ENCODE measurements around the gene OR6F1.
A peak's percentile ranks its signal among the peaks of the same experiment; 100 is the strongest.
"Not testable (repeated sequence)": the region's sequence is repeated elsewhere in the genome, so short reads cannot be mapped to it uniquely, and the experiment has no call there.

Gene OR6F1

DNA sequence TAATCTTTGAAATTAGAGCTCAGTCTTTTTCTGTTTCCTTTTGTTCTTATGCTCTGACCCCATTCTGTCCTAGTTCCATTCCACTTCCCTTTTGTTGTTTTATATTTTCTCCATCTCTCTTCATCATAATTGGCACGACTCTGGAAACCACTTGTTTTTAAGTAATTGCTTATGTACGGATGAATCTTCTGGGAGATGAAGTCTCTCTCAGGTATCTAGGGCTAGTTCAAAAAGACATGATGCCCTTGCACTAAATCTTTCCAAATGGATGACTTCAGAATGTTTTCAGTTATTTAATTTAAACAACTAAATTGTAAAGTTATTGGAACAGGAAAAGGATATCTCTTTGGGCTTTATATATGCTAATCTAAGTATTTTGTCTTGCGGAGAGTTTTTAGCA lies at the start of gene OR6F1:
OR6F1 (minus strand) TSS at position 101 of the 400 bp plus-strand sequence. CDS start 3,891 bp downstream, outside the sequence.
- DNase-seq: no peak

DNA sequence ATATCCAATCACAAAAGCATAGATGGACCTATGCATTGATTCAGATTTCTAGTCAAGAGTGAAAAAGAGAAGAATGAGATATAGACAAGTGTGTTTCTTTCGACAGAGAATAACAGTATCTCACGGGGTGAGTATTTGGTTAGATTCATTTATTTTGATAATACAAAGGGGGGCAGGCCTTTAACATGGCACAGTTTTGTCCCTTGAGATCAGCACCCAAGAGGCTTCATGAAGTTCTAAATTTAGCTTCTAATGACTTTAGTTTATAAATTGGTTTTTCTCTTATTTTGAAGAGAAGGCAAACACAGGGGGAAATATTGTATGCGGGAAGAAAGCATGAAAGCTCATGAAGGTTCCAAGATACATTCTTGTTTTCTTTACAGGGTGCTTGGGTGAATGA lies 44.0 kb upstream of the OR6F1 start, which contains the start of gene OR1C1:
OR1C1 (minus strand) TSS at position 101 of the 400 bp plus-strand sequence. CDS start 2,150 bp downstream, outside the sequence.
- DNase-seq: no peak

DNA sequence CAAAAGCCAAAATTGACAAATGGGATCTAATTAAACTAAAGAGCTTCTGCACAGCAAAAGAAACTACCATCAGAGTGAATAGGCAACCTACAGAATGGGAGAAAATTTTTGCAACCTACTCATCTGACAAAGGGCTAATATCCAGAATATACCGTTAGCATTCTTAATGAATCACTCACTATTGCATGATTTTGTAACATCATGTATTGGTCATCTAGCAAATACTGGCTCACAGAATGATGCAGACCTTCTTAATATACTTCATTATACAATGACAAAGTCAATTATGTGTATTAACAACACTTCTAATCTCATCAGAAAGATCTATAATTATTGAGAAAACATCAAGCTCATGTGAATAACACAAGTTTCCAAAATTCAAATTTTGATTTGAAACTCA lies 37.9 kb upstream of the OR6F1 start:
- not testable (repeated sequence) for DNase-seq

DNA sequence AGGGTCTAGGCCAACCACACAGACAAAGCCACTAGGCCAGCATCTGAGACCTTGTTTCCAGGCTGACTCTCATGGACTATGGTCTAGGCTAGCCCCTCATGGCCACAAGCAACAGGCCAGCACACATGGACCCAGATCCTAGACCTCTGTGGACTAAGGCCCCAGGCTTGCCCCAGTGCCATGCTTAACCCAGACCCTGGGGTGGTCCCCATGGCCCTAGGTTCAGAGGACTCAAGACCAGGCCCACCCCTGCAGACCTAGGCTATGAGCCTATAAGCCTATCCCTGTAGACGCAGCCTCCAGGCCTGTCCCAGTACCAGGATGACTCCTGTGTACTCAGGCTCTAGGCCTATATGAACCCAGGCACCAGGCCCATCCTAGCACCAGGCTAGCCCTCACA lies 33.4 kb upstream of the OR6F1 start:
- no peak for DNase-seq

DNA sequence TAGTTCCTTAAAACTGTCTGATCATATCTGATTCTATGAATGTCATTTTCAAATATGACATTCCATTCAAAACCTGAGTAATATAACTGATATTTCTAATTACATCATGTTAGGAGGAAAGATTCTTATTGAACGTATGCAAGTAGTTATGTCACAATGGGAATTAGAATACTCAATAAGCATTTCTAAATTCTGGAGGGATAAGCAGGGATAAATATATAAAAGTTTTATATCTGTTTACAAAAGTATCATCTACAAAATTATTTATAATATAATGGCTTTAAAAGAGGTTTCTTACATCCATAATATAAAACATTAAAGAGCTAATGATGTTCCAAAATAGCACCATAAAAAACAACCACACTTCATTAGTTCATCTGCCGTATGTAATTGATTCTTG lies 31.6 kb upstream of the OR6F1 start, which contains the start of gene OR14A2:
OR14A2 (minus strand) TSS at position 101 of the 400 bp plus-strand sequence.
- DNase-seq: no peak

DNA sequence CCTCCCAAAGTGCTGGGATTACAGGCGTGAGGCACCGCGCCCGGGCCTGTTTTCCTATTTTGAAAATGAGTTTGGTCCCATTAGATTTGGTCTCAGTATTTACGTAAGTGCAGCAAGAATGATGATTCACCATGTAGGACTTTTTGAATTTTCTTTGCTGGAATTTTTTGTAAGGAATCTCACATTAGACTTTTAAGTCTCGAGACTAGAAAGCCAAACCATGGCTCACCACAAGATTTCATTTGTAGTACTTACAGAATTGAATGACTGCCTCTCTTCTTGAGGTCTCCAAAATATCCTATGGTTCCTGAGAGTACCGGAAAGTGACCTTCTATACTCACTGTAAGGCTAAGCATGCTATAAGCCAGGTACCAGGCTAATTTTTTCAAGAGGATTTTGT lies 31.2 kb upstream of the OR6F1 start:
- no peak for DNase-seq

DNA sequence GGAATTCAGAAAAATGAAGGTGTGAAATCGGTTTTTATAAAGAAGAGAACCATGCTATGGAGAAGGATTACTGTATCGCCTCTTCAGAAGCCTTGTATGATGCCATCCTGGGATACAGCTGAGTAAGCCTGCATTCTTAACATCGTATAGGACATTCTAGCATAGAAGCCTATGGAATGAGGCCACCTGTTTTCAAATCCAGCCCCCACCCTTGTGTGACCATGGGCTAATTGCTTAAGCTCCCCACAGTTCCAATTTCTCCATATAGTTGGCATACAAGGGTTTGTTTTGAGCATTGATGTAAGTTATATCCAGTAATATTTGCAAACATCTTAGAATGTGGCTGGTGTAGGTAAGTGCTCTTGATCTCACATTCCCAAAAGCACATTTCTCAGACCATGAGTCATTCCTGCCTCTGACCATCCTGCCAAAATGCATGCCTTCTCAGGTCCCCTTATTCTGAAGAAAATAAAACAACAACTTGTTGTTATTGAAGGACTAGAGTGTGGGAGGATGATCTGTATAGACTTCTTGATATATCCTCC lies 30.0 kb upstream of the OR6F1 start:
- no peak for DNase-seq

DNA sequence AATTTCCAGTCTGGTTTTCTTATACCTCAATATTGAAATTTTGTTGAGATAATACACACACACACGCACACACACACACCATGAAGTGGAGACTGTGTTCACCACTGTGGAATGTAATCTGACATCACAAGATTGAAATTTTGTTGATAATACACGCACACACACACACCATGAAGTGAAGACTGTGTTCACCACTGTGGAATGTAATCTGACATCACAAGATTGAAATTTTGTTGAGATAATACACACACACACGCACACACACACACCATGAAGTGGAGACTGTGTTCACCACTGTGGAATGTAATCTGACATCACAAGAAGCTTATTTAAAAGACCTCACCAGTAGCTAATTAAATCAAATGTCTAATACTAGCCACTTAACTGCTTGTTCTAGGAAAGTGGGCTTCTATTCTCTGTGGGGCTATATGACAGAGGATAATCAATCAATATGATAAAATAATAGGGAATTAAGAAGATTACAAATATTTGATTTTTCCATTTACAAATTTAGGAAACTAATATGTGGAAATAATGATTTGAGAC lies 25.8 kb upstream of the OR6F1 start:
- DNase-seq: not testable (repeated sequence)

DNA sequence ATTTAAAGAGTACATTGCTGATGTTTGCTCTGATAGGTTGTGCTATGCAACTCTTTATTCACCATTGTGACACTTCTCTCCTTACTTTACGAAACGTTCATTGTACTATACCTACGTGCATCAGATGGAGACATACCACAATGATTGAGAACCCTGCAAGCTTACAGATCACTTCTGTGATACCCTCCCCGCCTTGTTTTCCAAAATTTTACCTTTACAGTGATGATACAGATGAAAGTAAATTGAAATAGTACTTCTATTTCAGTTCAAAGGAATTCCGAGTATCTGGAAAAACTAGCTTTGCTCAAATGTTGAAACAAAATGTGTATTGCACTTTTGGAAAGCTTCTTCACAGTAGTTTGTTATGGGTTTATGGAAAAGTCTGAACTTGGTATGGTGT lies 25.3 kb upstream of the OR6F1 start:
- no peak for DNase-seq

DNA sequence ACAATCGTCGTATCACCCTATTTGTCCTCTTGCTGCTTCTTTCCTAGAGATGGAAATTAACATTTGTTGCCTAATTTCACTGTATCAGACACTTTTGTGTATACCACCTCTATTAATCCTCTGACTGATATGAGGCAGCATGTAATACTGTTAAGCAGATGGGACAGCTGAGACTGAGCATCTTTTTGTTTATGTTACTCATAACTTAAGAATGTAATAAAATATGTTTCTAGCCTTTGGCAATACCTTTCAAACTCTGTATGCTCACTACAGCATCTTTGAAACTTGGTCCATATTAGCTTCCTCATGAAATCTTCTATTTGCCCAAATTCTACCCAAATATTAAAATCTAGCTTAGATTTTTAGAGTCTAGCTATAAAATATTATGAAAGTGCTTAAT lies 24.3 kb upstream of the OR6F1 start:
- no peak for DNase-seq

DNA sequence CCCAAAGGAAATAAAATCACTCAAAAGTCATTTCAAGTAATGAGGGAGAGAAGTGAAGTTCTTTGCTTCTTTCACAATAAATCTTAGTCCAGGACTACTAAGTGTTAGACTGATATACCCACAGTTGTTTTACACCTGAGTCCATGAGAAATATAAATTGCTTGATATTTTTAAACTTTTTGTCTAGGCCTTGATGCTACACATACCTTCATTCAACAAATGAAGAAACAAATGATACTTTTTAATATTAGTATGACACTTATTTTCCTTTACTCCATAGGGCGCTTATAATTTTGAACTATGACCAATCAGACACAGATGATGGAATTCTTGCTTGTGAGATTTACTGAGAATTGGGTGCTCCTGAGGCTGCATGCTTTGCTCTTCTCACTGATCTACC lies 21.9 kb upstream of the OR6F1 start, which contains the start of gene OR14K1:
OR14K1 (plus strand) TSS at position 301 of the 400 bp plus-strand sequence; CDS start at position 301, 0 bp downstream.
- DNase-seq: no peak

DNA sequence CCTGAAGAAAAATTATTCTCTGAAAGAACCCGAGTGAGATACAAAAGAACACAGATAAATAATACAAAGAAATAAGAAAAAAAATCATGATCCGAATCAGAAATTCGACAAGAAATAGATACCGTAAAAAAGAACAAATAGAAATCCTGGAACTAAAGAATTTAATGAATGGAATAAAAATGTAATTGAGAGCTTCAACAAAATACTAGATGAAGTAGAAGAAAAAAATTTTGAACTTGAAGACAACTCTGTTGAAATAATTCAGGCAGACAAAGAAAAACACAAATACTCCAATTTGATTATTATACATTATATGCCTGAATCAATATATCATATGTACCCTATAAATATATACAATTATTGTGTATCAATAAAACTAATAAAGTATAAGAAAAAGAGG lies 4.8 kb upstream of the OR6F1 start:
- DNase-seq: no peak

DNA sequence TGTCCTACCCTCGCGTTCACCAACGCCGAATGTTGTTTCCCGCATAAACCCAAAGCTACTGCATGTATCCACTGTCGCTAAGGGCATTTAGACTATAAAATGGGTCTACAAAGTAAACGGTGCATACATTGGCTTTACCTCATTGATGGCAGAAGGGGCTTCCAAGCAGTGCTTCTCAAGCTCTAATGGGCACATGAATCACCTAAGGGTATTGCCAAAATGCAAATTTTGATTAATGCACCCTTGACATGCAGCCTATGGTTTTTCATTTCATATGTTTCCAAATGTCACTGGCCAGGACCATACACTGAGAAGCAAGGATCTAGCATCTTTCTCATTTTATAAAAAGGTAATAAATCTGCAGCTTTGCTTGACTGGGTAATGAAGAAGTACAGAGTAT lies 2.7 kb downstream of the OR6F1 start:
- no peak for DNase-seq

DNA sequence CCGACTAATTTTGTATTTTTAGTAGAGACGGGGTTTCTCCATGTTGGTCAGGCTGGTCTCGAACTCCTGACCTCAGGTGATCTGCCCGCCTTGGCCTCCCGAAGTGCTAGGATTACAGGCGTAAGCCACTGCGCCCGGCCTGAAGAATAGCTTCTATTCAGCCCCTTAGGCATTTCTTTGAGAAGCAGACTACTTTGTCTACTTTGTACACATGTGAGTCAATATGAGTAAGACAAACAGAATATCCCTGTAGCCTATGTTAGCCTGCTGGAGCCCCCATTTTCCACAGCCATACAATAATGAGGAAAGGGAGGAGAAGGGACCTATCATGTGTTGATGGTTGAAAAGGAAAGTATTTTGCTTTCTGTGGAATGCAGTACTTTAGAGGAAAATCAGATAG lies 5.8 kb downstream of the OR6F1 start:
- DNase-seq: not testable (repeated sequence)

DNA sequence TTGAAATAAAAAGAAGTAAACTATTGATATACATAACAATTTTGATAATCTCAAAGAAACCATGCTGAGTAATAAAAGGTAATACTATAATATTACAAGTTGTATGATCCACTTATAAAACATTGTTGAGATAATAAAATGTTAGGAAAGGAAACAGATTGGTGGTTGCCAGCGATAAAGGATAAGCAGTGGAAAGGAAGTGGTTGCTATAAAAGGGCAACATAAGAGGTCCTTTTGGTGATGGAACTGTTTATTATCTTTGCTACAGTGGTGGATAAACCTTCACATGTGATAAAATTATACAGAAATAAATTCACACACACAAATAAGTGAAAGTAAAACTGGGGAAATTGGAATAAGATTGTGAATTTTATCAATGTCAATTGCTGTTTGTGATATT lies 15.1 kb downstream of the OR6F1 start:
- no peak for DNase-seq

DNA sequence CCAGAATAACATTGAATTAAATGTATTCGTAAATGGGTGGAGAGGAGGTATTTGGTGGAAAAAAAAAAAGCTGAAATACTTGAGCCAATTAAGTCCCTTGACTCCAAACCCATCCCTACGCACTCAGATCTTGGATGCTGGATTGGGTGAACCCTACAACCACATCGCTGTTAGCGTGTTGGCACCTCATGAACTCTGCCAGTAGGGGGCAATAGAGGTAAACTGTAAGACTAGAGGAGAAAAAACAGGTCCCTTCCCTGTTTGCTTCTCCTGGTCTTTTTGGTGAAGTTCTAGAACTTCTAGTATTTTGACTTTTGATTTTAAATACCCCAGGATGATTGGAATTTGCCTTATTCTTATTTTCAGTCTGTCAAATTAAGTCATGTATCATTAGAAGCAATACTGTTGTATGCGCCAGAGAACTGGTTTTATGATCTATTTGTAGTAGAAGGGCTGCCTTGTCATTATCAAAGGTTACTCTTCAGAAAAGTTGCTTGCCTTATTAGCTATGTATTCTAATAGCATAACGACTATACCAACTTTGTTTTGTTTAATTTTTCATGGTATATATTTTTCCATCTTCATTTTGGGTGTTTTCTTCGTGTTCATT lies 35.1 kb downstream of the OR6F1 start:
- DNase-seq: peak; percentile 26 to 43

DNA sequence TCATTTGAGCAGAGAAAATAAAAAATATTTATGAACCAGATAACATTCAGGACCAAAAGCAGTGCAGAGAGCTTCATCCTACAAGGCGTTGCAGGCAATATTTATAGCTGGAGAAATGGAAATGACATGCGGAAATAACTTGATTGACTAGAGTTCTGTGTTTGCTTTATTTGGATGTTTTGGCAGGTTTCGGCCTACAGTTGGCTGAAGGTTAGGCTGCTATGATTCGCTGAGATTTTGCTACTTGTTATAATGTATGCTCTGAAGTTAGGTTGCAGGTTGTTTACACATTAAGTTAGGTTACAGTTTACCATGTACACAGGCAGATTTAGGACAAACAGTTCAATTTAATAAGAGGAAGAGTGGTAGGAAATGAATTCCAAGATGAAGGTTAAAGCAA lies 36.3 kb downstream of the OR6F1 start:
- no peak for DNase-seq

DNA sequence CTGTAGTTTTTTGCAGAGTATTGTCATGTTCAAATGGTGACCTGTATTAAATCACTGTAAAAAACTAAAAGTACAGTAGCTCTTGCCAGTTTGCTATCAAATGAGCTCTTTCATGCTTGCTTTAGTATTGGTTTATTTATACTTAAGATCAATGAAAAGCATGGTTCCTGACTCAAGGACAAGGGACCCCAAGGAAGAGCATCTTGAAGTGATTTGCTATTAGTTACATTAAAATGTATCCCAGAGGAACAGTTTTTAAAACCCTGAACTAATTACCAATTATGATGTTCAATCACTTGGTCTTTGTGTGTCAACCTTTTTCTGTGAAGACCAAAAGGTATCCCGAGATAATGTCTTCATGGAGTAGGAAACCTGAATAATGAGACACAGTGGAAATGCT lies 36.8 kb downstream of the OR6F1 start, which contains the start of gene OR13G1:
OR13G1 (minus strand) TSS at position 101 of the 400 bp plus-strand sequence. CDS start 6,698 bp downstream, outside the sequence.
- no peak for DNase-seq

DNA sequence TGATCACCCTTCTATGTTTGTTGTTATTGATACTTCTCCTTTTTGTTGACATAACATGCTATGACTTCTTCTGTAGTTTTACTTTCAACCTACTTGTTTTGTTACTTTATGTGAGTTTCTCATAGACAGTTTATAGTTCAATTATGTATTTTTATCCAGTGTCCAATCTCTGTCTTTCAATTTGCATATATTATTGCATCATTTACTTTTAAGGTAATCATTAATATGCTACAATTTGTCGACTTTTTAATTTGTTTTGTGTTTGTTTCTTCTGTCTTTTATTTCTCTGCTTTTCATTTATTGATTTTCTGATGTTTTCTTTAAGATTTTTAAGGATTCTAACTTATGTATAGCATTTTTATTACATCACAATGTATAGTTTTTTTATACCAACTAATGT lies 47.2 kb downstream of the OR6F1 start:
- no peak for DNase-seq

All from stimulated activated CD4-positive, alpha-beta T cell treated with anti-CD3 and anti-CD28 coated beads, Interleukin-2, amount 100 ng/mL, for 24 hours (primary cell).